T47D (cell line): ENCODE measurements around the gene SORCS3.

Experiments
- DNase-seq, 2 experiments: peaks; one replicate each; pipeline versions ENCODE4 v3.0.0 to v3.0.0-alpha.2; 2011 to 2012; ENCODE audit warnings: low read depth in 1 of 2, low spot score in 1 of 2
- JUND ChIP-seq: IDR thresholded peaks from 2 replicates; pipeline ENCODE4 v1.6.1; 2012; ENCODE audit warnings: low read depth
- in situ Hi-C: cut with HindIII; loops from 2 replicates; pipeline ENCODE4 v1.10.0; 2016; ENCODE audit warnings: low sequenced_read_pairs, low pct_unique_long_range_greater_than_20kb

SORCS3 gene

GRCh38 chr10:104777086-104777799 is 136.2 kb downstream of the SORCS3 start:
- no peak for DNase-seq
- no peak for TF ChIP-seq JUND
- in situ Hi-C loops = no loop called here

GRCh38 chr10:104778371-104778770 is 137.3 kb downstream of the SORCS3 start:
- TF ChIP-seq JUND = no peak
- DNase-seq = no peak
- in situ Hi-C loops = no loop called here

- no peak for TF ChIP-seq JUND
- no peak for DNase-seq
- in situ Hi-C loops = no loop called here
Measured at GRCh38 chr10:104779701-104780100, 138.6 kb downstream of the SORCS3 start.

GRCh38 chr10:104780165-104780564 is 139.1 kb downstream of the SORCS3 start:
- in situ Hi-C loops = no loop called here
- TF ChIP-seq JUND = no peak
- DNase-seq = no peak

- in situ Hi-C loops = no loop called here
- TF ChIP-seq JUND = no peak
- no peak for DNase-seq
Measured at GRCh38 chr10:104780946-104781595, 140.0 kb downstream of the SORCS3 start.

- no peak for TF ChIP-seq JUND
- no peak for DNase-seq
Measured at GRCh38 chr10:104784452-104784851, 143.4 kb downstream of the SORCS3 start.

GRCh38 chr10:104791471-104791870 is 150.4 kb downstream of the SORCS3 start:
- DNase-seq = no peak
- TF ChIP-seq JUND = no peak
- in situ Hi-C loops = no loop called here

More at GRCh38 chr10:104784452-104784851, 143.4 kb downstream of the SORCS3 start:
- in situ Hi-C loops = no loop called here

- no peak for TF ChIP-seq JUND
- no peak for DNase-seq
- in situ Hi-C loops = no loop called here
Measured at GRCh38 chr10:104795411-104795810, 154.3 kb downstream of the SORCS3 start.

GRCh38 chr10:104796823-104797222 is 155.7 kb downstream of the SORCS3 start:
- DNase-seq = no peak
- no peak for TF ChIP-seq JUND
- in situ Hi-C loops = no loop called here

- in situ Hi-C loops = no loop called here
- TF ChIP-seq JUND = no peak
- no peak for DNase-seq
Measured at GRCh38 chr10:104802941-104803340, 161.9 kb downstream of the SORCS3 start.

- TF ChIP-seq JUND = no peak
- in situ Hi-C loops = no loop called here
Measured at GRCh38 chr10:104804880-104805279, 163.8 kb downstream of the SORCS3 start.

GRCh38 chr10:104806801-104807200 is 165.7 kb downstream of the SORCS3 start:
- DNase-seq = no peak
- in situ Hi-C loops = no loop called here
- TF ChIP-seq JUND = no peak

More at GRCh38 chr10:104804880-104805279, 163.8 kb downstream of the SORCS3 start:
- no peak for DNase-seq

- in situ Hi-C loops = no loop called here
- DNase-seq = no peak
Measured at GRCh38 chr10:104807581-104808310, 166.7 kb downstream of the SORCS3 start.

More at GRCh38 chr10:104807581-104808310, 166.7 kb downstream of the SORCS3 start:
- no peak for TF ChIP-seq JUND
